ENCODE data around the gene OSBPL3.
A peak's percentile ranks its signal among the peaks of the same experiment; 100 is the strongest.

DNA sequence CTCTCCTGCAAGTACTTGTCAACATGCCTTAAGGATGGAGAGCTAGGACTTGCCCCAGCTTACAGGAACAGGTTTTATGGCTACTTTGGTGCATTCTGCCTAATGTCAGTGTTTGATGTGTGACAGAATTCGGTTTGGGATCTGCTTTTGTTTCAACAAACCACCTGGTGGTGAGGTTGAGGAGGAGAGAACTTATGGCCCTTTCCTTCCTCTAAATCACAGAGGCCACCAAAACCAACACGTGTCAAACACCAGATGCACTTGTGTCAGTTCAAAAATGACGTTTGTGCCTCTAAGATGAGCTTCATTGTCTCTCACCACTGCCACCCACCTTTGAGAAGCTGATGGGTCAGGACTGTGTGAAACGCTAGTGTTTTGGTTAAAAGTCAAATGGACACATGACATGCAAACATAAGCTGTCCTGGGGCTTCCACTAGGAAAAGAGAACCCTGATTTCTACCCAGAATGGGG is 83.9 kb downstream of the OSBPL3 start:
- TF ChIP-seq, protein P1, sequence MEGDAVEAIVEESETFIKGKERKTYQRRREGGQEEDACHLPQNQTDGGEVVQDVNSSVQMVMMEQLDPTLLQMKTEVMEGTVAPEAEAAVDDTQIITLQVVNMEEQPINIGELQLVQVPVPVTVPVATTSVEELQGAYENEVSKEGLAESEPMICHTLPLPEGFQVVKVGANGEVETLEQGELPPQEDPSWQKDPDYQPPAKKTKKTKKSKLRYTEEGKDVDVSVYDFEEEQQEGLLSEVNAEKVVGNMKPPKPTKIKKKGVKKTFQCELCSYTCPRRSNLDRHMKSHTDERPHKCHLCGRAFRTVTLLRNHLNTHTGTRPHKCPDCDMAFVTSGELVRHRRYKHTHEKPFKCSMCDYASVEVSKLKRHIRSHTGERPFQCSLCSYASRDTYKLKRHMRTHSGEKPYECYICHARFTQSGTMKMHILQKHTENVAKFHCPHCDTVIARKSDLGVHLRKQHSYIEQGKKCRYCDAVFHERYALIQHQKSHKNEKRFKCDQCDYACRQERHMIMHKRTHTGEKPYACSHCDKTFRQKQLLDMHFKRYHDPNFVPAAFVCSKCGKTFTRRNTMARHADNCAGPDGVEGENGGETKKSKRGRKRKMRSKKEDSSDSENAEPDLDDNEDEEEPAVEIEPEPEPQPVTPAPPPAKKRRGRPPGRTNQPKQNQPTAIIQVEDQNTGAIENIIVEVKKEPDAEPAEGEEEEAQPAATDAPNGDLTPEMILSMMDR (optimal IDR thresholded peaks at IDR 0.05 in 1 of 3, IDR thresholded peaks at IDR 0.05 in 1 of 3, conservative IDR thresholded peaks at IDR 0.05 in 1 of 3; ENCODE audit: extremely low read depth in 1 of 3, insufficient read depth in 2 of 3, low read length in 3 of 3), result peak in 1 of 3 experiments; percentile 7
- TF ChIP-seq EZH2 (IDR thresholded peaks at IDR 0.05; ENCODE audit: low read length), result no peak
